HCT116 (cell line): ENCODE data around the gene ADAMTS9. TPM values are rescaled to one million over a fixed set of nuclear protein-coding genes. Genes with fewer than 3 reads are reported as not detected.

ENCODE experiments used
- ATAC-seq: fragments of 200-7000 bp; cut with Tn5 transposase; 2 replicates; pipeline ENCODE4 v1.9.1; 2020; ENCODE audit warnings: mild to moderate bottlenecking, moderate library complexity
- BruUV-seq: library from RNA; stranded (reverse); fragments of 400-500 nt; replicated peaks from 2 replicates; lab custom pipeline; 2021; lab: Mats Ljungman, UMichigan
- CTCF ChIA-PET: fragments of 300-600 bp; sonication (Branson Sonifier 250); formaldehyde crosslinking; loops from one replicate; lab custom pipeline; 2021; ENCODE audit warnings: antibody characterized with exemption; lab: Charles Lee
- POLR2A ChIA-PET: fragments of 300-600, 350-600 bp; sonication (Branson Sonifier 250); formaldehyde crosslinking; loops from one replicate; lab custom pipeline; 2021; ENCODE audit warnings: antibody characterized with exemption; lab: Charles Lee
- RAD21 ChIA-PET, 2 experiments: fragments of 300-600 bp; sonication (Branson Sonifier 250); formaldehyde crosslinking; loops; one replicate each; lab custom pipeline; 2023; ENCODE audit warnings: low total read pairs in 2 of 2; ENCODE audit not compliant: uncharacterized antibody in 2 of 2, unreplicated experiment in 2 of 2, low non-redundant PET in 1 of 2; lab: Charles Lee
- DNase-seq: peaks from one replicate; pipeline ENCODE4 v3.0.0-alpha.2; 2010; ENCODE audit warnings: low read depth, low spot score
- H2AFZ ChIP-seq: fragments of 200-600 bp; shearing (Covaris generic), sonication (generic); 2 replicates; pipeline ENCODE4 v1.6.1; 2017; ENCODE audit warnings: low read depth, mixed run types, mixed read lengths, antibody characterized with exemption, low read length; ENCODE audit not compliant: poor library complexity, severe bottlenecking
- H3K27ac ChIP-seq: 2 replicates; pipeline ENCODE4 v1.5.1; 2012; ENCODE audit warnings: low read depth, low read length
- H3K27me3 ChIP-seq: fragments of 200-600 bp; sonication (generic); 2 replicates; pipeline ENCODE4 v1.6.1; 2016; ENCODE audit warnings: mixed run types, low read length, mixed read lengths; ENCODE audit not compliant: insufficient read depth
- H3K36me3 ChIP-seq, 2 experiments: fragments of 200-500 bp in 1 of 2; fragments of 200-600 bp in 1 of 2; sonication (Bioruptor generic) in 1 of 2; sonication (generic) in 1 of 2; 2 replicates each; pipeline versions ENCODE4 v1.5.1 to v1.6.1; 2014 to 2016; ENCODE audit warnings: low read length in 2 of 2, inconsistent platforms in 1 of 2, mixed read lengths in 1 of 2, mixed run types in 1 of 2; ENCODE audit not compliant: insufficient read depth in 2 of 2, control insufficient read depth in 1 of 2
- H3K4me1 ChIP-seq, 2 experiments: fragments of 200-600 bp in 1 of 2; sonication (generic) in 1 of 2; 2 replicates each; pipeline versions ENCODE4 v1.5.1 to v1.6.1; 2012 to 2017; ENCODE audit warnings: low read length in 2 of 2, inconsistent platforms in 1 of 2, mild to moderate bottlenecking in 1 of 2, mixed read lengths in 1 of 2, mixed run types in 1 of 2, moderate library complexity in 1 of 2; ENCODE audit not compliant: insufficient read depth in 2 of 2, control insufficient read depth in 1 of 2
- H3K4me2 ChIP-seq: fragments of 200-600 bp; sonication (generic); 2 replicates; pipeline ENCODE4 v1.6.1; 2017; ENCODE audit warnings: mixed run types, low read length, mixed read lengths
- H3K4me3 ChIP-seq, 2 experiments: fragments of 200-600 bp in 1 of 2; sonication (generic) in 1 of 2; replicated peaks in 1 of 2; 2 replicates each; pipeline ENCODE4 v1.5.1; 2011 to 2016; ENCODE audit warnings: low read length in 2 of 2, control low read depth in 1 of 2, low read depth in 1 of 2, mild to moderate bottlenecking in 1 of 2, mixed read lengths in 1 of 2, mixed run types in 1 of 2
- H3K79me2 ChIP-seq: fragments of 200-600 bp; sonication (generic); 2 replicates; pipeline ENCODE4 v1.6.1; 2017; ENCODE audit warnings: mild to moderate bottlenecking, mixed run types, low read length, moderate library complexity, mixed read lengths; ENCODE audit not compliant: insufficient read depth
- H3K9ac ChIP-seq: fragments of 200-600 bp; sonication (generic); 2 replicates; pipeline ENCODE4 v1.6.1; 2016; ENCODE audit warnings: low read length, mixed read lengths
- H3K9me2 ChIP-seq: fragments of 200-600 bp; sonication (generic), shearing (Covaris generic); 2 replicates; pipeline ENCODE4 v1.6.1; 2017; ENCODE audit warnings: mixed run types, mild to moderate bottlenecking, moderate library complexity; ENCODE audit not compliant: insufficient read depth
- H3K9me3 ChIP-seq, 2 experiments: fragments of 200-500 bp in 1 of 2; fragments of 200-600 bp in 1 of 2; sonication (Bioruptor generic) in 1 of 2; sonication (generic) in 1 of 2; 2 replicates each; pipeline ENCODE4 v1.6.1; 2014 to 2017; ENCODE audit warnings: low read length in 2 of 2, mixed read lengths in 2 of 2, inconsistent platforms in 1 of 2, low read depth in 1 of 2, mild to moderate bottlenecking in 1 of 2, mixed run types in 1 of 2, moderate library complexity in 1 of 2; ENCODE audit not compliant: control insufficient read depth in 1 of 2, insufficient read depth in 1 of 2
- H4K20me1 ChIP-seq: fragments of 200-600 bp; sonication (generic), shearing (Covaris generic); 2 replicates; pipeline ENCODE4 v1.6.1; 2017; ENCODE audit warnings: mixed run types, mild to moderate bottlenecking, moderate library complexity; ENCODE audit not compliant: insufficient read depth
- CBX3 ChIP-seq: IDR thresholded peaks from 2 replicates; pipeline ENCODE4 v1.6.1; 2012; ENCODE audit warnings: low read depth
- EGR1 ChIP-seq: IDR thresholded peaks from 2 replicates; pipeline ENCODE4 v1.6.1; 2012; ENCODE audit warnings: low read depth
- ELF1 ChIP-seq: IDR thresholded peaks from 2 replicates; pipeline ENCODE4 v1.6.1; 2012; ENCODE audit warnings: low read depth, borderline replicate concordance
- EZH2phosphoT487 ChIP-seq: fragments of 200-600 bp; IDR thresholded peaks from 2 replicates; pipeline ENCODE4 v1.6.1; 2018; ENCODE audit warnings: antibody characterized with exemption, borderline replicate concordance
- FOSL1 ChIP-seq: IDR thresholded peaks from 2 replicates; pipeline ENCODE4 v1.6.1; 2012; ENCODE audit warnings: low read depth
- JUND ChIP-seq: IDR thresholded peaks from 2 replicates; pipeline ENCODE4 v1.6.1; 2012
- POLR2AphosphoS5 ChIP-seq: IDR thresholded peaks from 2 replicates; pipeline ENCODE4 v1.6.1; 2011; ENCODE audit warnings: mild to moderate bottlenecking, low read depth, low read length, moderate library complexity
- SIN3A ChIP-seq: IDR thresholded peaks from 2 replicates; pipeline ENCODE4 v1.6.1; 2012; ENCODE audit warnings: low read depth
- SP1 ChIP-seq: IDR thresholded peaks from 2 replicates; pipeline ENCODE4 v1.6.1; 2012; ENCODE audit warnings: low read depth
- SRF ChIP-seq: IDR thresholded peaks from 2 replicates; pipeline ENCODE4 v1.6.1; 2012; ENCODE audit warnings: low read depth
- YY1 ChIP-seq: IDR thresholded peaks from 2 replicates; pipeline ENCODE4 v1.6.1; 2011; ENCODE audit warnings: low read length, low read depth, moderate library complexity, mild to moderate bottlenecking; ENCODE audit not compliant: insufficient replicate concordance; ENCODE audit errors: extremely low read depth
- ZNF274 ChIP-seq: fragments of 200-500 bp; sonication (Bioruptor generic); IDR thresholded peaks from 2 replicates; pipeline ENCODE4 v1.6.1; 2014; ENCODE audit warnings: mild to moderate bottlenecking, low read depth, low read length, inconsistent platforms
- intact Hi-C: fragments of 100-400 bp; cut with micrococcal nuclease; formaldehyde crosslinking; loops from 2 replicates; pipeline ENCODE4 v1.10.0; 2022
- total RNA-seq: library from RNA; stranded (reverse); gene quantifications from one replicate; pipeline ENCODE4 v1.2.1, GENCODE V29; 2021; ENCODE audit not compliant: unreplicated experiment
- TF ChIP-seq, protein P1 (sequence below): IDR thresholded peaks from 2 replicates; pipeline ENCODE4 v1.6.1; 2012; ENCODE audit warnings: low read depth
- TF ChIP-seq, protein P2 (sequence below): IDR thresholded peaks from 2 replicates; pipeline ENCODE4 v1.6.1; 2012

The ADAMTS9 gene
- total RNA-seq, 1 experiment from 2014 or later, result 0.05 TPM

DNA sequence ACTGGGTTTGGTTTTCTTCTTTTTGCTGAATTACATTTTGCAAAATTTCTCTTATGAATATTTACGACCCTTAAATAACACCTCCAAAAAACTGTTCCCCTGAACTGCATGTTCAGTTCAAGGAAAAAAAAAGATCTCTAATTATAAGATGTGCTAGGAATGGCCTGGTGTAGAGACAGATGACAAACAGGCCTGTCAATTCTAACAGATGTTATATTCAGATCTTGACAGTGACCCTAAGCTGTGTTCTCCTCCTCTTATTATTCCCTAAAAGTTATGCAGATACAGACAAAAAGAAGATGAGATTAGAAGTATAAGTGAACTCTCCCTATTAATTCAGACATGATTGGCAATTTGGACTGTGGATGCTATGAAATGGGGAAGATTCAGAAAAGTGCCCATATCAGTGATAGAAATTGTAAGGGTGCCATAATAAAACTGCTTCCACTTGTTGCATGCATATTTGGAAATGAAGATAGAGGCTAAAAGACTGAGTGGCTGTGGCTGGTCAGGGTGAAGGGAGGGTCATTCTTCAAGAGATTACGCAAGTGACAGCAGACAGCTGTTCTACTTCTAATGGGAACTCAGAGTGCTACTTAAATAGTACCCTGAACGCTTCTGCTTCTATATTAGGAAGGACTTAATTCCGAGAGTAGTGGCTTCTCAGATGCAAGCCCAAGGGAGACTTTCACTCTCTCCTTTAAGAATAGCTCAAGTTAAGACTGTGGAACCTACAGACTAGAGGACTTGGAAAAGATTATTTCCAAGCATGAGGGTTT, 75.5 kb downstream of the ADAMTS9 start (continued):
- TF ChIP-seq, protein P1, sequence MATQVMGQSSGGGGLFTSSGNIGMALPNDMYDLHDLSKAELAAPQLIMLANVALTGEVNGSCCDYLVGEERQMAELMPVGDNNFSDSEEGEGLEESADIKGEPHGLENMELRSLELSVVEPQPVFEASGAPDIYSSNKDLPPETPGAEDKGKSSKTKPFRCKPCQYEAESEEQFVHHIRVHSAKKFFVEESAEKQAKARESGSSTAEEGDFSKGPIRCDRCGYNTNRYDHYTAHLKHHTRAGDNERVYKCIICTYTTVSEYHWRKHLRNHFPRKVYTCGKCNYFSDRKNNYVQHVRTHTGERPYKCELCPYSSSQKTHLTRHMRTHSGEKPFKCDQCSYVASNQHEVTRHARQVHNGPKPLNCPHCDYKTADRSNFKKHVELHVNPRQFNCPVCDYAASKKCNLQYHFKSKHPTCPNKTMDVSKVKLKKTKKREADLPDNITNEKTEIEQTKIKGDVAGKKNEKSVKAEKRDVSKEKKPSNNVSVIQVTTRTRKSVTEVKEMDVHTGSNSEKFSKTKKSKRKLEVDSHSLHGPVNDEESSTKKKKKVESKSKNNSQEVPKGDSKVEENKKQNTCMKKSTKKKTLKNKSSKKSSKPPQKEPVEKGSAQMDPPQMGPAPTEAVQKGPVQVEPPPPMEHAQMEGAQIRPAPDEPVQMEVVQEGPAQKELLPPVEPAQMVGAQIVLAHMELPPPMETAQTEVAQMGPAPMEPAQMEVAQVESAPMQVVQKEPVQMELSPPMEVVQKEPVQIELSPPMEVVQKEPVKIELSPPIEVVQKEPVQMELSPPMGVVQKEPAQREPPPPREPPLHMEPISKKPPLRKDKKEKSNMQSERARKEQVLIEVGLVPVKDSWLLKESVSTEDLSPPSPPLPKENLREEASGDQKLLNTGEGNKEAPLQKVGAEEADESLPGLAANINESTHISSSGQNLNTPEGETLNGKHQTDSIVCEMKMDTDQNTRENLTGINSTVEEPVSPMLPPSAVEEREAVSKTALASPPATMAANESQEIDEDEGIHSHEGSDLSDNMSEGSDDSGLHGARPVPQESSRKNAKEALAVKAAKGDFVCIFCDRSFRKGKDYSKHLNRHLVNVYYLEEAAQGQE, result no peak
- TF ChIP-seq YY1 (no peak), SRF (no peak)

DNA sequence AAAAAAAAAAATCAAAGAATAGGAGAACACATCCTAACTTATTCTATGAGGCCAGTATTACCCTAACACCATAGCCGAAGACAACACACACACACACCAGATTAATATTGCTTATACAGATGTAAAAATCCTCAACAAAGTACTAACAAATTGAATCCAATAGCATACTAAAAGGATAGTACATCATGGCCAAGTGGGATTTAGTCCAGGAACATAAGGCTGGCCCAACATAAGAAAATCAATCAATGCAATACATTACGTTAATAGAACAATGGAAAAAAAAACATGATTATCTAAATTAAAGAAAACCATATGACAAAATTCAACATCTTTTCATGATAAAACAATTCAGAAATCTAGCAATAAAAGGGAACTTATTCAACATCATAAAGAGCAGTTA, 79.1 kb downstream of the ADAMTS9 start:
- Histone ChIP-seq H3K4me2 (no peak overlapping the region), H3K27me3 (no peaks in the 10 kb centered on the region; the same call in 1 of the 2 replicates), H3K27ac (no peak overlapping the region), H2AFZ (no peak overlapping the region), H3K9me3 (no peaks in the 10 kb centered on the region), H3K9me2 (no peaks in the 10 kb centered on the region), H3K79me2 (no peaks in the 10 kb centered on the region), H3K9ac (no peak overlapping the region), H3K36me3 (no peaks in the 10 kb centered on the region), H4K20me1 (no peaks in the 10 kb centered on the region), H3K4me3 (no peak overlapping the region), H3K4me1 (no peaks in the 10 kb centered on the region)
- ChIA-PET RAD21 (no interaction called here), CTCF (no interaction called here), POLR2A (no interaction called here)
- ATAC-seq, result no peak
- intact Hi-C loops, result no loop called here
- no TSS peak for BruUV-seq
- TF ChIP-seq JUND, result no peak
- no peak for TF ChIP-seq POLR2AphosphoS5
- no peak for TF ChIP-seq CBX3
- TF ChIP-seq SIN3A, result no peak
- no peak for TF ChIP-seq SP1
- TF ChIP-seq FOSL1, result no peak
- TF ChIP-seq SRF, result no peak
- TF ChIP-seq ZNF274, result no peak
- TF ChIP-seq EZH2phosphoT487, result no peak
- TF ChIP-seq, protein P2, sequence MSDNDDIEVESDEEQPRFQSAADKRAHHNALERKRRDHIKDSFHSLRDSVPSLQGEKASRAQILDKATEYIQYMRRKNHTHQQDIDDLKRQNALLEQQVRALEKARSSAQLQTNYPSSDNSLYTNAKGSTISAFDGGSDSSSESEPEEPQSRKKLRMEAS, result no peak
- no peak for TF ChIP-seq EGR1
- no peak for TF ChIP-seq ELF1
- no peak for TF ChIP-seq YY1
- DNase-seq, result no peak
